AG09309 (cell line): Measurements from ENCODE around the gene TTC12.

ENCODE experiments used
- DNase-seq: peaks from one replicate; pipeline ENCODE4 v3.0.0-alpha.2; 2010; ENCODE audit warnings: low read depth
- H3K4me3 ChIP-seq: 2 replicates; pipeline ENCODE4 v1.5.1; 2011; ENCODE audit warnings: mild to moderate bottlenecking, low read depth, low read length, moderate library complexity; ENCODE audit not compliant: control insufficient read depth
- CTCF ChIP-seq: IDR thresholded peaks from 2 replicates; pipeline ENCODE4 v1.5.1; 2011; ENCODE audit warnings: mild to moderate bottlenecking, low read depth, low read length, inconsistent platforms; ENCODE audit not compliant: insufficient read depth, control insufficient read depth; ENCODE audit errors: missing control alignments

TTC12 gene

GRCh38 chr11:113314389-113315301 lies at the start of gene TTC12:
TSS of gene TTC12 (plus strand) at chr11:113314583. CDS start at chr11:113316258, 1,675 bp downstream.
- no peak for TF ChIP-seq CTCF
- DNase-seq: peak; percentile 33
- peak within 1 kb of the TSS; percentile 96 for H3K4me3 ChIP-seq

DNA sequence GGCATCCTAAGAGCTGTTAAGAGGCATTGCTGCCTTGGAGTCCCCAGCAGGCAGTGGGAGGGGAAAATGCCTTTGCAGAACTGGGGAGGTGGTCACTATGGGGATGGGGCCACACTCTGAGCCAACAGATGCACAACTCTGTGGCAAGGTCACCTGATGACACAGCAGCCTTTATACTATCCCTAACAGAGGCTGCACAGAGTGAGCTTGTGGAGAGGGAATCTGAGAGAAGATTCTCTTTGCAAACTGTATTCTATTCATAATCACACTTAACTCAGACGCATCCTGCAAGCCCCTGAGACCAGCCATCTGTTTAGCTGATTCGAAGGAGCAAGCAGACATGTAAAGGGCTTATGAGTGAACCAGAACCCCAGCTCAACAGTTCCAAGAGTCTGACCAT lies 49.0 kb upstream of the TTC12 start:
- H3K4me3 ChIP-seq: no peak overlapping the region
- no peak for TF ChIP-seq CTCF
- DNase-seq: no peak

- no peak for TF ChIP-seq CTCF
- no peak for DNase-seq
- H3K4me3 ChIP-seq: no peak overlapping the region
Measured at GRCh38 chr11:113267493-113267892, 46.9 kb upstream of the TTC12 start.

GRCh38 chr11:113269096-113269495 lies 45.3 kb upstream of the TTC12 start:
- TF ChIP-seq CTCF: no peak
- no peak overlapping the region for H3K4me3 ChIP-seq
- no peak for DNase-seq

DNA sequence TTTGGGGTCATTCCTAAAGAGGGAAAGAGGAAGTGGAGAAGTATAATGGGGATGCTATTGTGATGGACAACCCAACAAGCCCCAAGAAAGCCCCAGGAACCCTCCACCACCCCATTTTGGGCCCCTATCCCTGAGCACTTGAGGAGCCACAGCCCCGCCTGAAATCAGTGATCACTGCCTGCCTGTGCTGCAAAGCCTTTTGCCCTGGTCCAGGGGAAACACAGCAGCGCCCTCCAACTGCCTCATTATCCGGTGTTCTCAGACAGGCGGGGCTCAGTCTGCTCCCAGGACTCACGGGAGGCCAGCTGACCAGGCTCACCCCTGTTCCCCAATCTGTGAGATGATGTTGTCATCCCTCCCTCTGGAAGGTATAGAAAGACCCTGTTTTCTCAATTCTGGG lies 44.7 kb upstream of the TTC12 start:
- no peak overlapping the region for H3K4me3 ChIP-seq
- TF ChIP-seq CTCF: no peak
- DNase-seq: no peak

DNA sequence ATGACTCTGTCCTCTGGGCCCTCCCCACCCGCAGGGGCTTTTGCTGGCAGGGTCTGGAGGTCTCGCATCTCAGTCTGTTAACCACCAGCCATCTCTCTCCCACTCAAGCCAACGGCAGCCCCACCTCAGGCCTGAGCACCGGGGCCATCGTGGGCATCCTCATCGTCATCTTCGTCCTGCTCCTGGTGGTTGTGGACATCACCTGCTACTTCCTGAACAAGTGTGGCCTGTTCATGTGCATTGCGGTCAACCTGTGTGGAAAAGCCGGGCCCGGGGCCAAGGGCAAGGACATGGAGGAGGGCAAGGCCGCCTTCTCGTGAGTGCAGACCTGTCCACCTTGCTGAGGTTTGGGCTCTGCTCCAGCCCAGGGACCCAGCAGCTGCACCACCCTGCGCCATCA lies 44.3 kb upstream of the TTC12 start:
- TF ChIP-seq CTCF: no peak
- H3K4me3 ChIP-seq: no peak overlapping the region
- no peak for DNase-seq
